ENCODE results near the gene BACH2. TPM values are rescaled to one million over a fixed set of nuclear protein-coding genes. Genes with fewer than 3 reads are reported as not detected.

BACH2 gene
- total RNA-seq, 1 donor from 2014 or later, result 7.8 TPM

GRCh38 chr6:90159452-90159851 is 137.2 kb downstream of the BACH2 start:
- no peak for TF ChIP-seq CTCF (IDR thresholded peaks at IDR 0.05)
- no peaks in the 10 kb centered on the region for H3K36me3 Mint-ChIP-seq (ENCODE audit: low read depth)
- H3K4me1 Mint-ChIP-seq (ENCODE audit: low read depth), result peaks cover 49% of the 10 kb centered on the region
- no peak overlapping the region for H3K4me3 Mint-ChIP-seq (ENCODE audit: unreplicated experiment)
- peak overlapping the region; percentile 88 for H3K27ac Mint-ChIP-seq (ENCODE audit: unreplicated experiment)
- DNase-seq (ENCODE audit: low spot score), result no peak
- H3K9me3 Mint-ChIP-seq (ENCODE audit: low read depth), result no peaks in the 10 kb centered on the region
- H3K27me3 Mint-ChIP-seq (ENCODE audit: low read depth), result no peaks in the 10 kb centered on the region

GRCh38 chr6:90158936-90159335 is 137.7 kb downstream of the BACH2 start:
- Mint-ChIP-seq H3K4me1 (ENCODE audit: low read depth) (peaks cover 49% of the 10 kb centered on the region), H3K4me3 (ENCODE audit: unreplicated experiment) (no peak overlapping the region), H3K27me3 (ENCODE audit: low read depth) (no peaks in the 10 kb centered on the region), H3K36me3 (ENCODE audit: low read depth) (no peaks in the 10 kb centered on the region), H3K9me3 (ENCODE audit: low read depth) (no peaks in the 10 kb centered on the region), H3K27ac (ENCODE audit: unreplicated experiment) (no peak overlapping the region)
- TF ChIP-seq CTCF (IDR thresholded peaks at IDR 0.05), result no peak
- DNase-seq (ENCODE audit: low spot score), result no peak

GRCh38 chr6:90157441-90157840 is 139.2 kb downstream of the BACH2 start:
- Mint-ChIP-seq H3K4me3 (ENCODE audit: unreplicated experiment) (no peak overlapping the region), H3K4me1 (ENCODE audit: low read depth) (peaks cover 42% of the 10 kb centered on the region), H3K27me3 (ENCODE audit: low read depth) (no peaks in the 10 kb centered on the region), H3K36me3 (ENCODE audit: low read depth) (no peaks in the 10 kb centered on the region), H3K9me3 (ENCODE audit: low read depth) (no peaks in the 10 kb centered on the region), H3K27ac (ENCODE audit: unreplicated experiment) (no peak overlapping the region)
- no peak for TF ChIP-seq CTCF (IDR thresholded peaks at IDR 0.05)
- DNase-seq (ENCODE audit: low spot score), result no peak

GRCh38 chr6:90156861-90157260 is 139.8 kb downstream of the BACH2 start:
- no peaks in the 10 kb centered on the region for H3K36me3 Mint-ChIP-seq (ENCODE audit: low read depth)
- H3K27ac Mint-ChIP-seq (ENCODE audit: unreplicated experiment), result no peak overlapping the region
- H3K9me3 Mint-ChIP-seq (ENCODE audit: low read depth), result no peaks in the 10 kb centered on the region
- H3K4me1 Mint-ChIP-seq (ENCODE audit: low read depth), result peaks cover 42% of the 10 kb centered on the region
- H3K27me3 Mint-ChIP-seq (ENCODE audit: low read depth), result no peaks in the 10 kb centered on the region
- H3K4me3 Mint-ChIP-seq (ENCODE audit: unreplicated experiment), result no peak overlapping the region
- DNase-seq (ENCODE audit: low spot score), result no peak
- TF ChIP-seq CTCF (IDR thresholded peaks at IDR 0.05), result no peak

- no peak for DNase-seq (ENCODE audit: low spot score)
- no peaks in the 10 kb centered on the region for H3K27me3 Mint-ChIP-seq (ENCODE audit: low read depth)
- no peaks in the 10 kb centered on the region for H3K9me3 Mint-ChIP-seq (ENCODE audit: low read depth)
- H3K4me3 Mint-ChIP-seq (ENCODE audit: unreplicated experiment), result no peak overlapping the region
- no peak overlapping the region for H3K27ac Mint-ChIP-seq (ENCODE audit: unreplicated experiment)
- TF ChIP-seq CTCF (IDR thresholded peaks at IDR 0.05), result no peak
- H3K4me1 Mint-ChIP-seq (ENCODE audit: low read depth), result peaks cover 32% of the 10 kb centered on the region
- no peaks in the 10 kb centered on the region for H3K36me3 Mint-ChIP-seq (ENCODE audit: low read depth)
These were observed 141.7 kb downstream of the BACH2 start for GRCh38 chr6:90154755-90155470.

All from chondrocyte (in vitro differentiated cells).